Nephron progenitor cell (in vitro differentiated cells): Measurements from ENCODE around the gene SOCS7.
A peak's percentile ranks its signal among the peaks of the same experiment; 100 is the strongest.

Source experiments
- DNase-seq: peaks from one replicate; pipeline ENCODE4 v3.0.0; 2021
- H3K27ac Mint-ChIP-seq: 2 replicates; pipeline ENCODE4 v1.8.0; 2021; ENCODE audit warnings: mild to moderate bottlenecking, moderate library complexity, mixed read lengths
- H3K27me3 Mint-ChIP-seq: 2 replicates; pipeline ENCODE4 v1.8.0; 2021; ENCODE audit warnings: mild to moderate bottlenecking, low read depth, mixed read lengths; ENCODE audit not compliant: poor library complexity
- H3K36me3 Mint-ChIP-seq: 2 replicates; pipeline ENCODE4 v1.8.0; 2021; ENCODE audit warnings: low read depth, mixed read lengths
- H3K4me1 Mint-ChIP-seq: 2 replicates; pipeline ENCODE4 v1.8.0; 2021; ENCODE audit warnings: mixed read lengths
- H3K4me3 Mint-ChIP-seq: 2 replicates; pipeline ENCODE4 v1.8.0; 2021; ENCODE audit warnings: mild to moderate bottlenecking, moderate library complexity, mixed read lengths
- H3K9me3 Mint-ChIP-seq: 2 replicates; pipeline ENCODE4 v1.8.0; 2021; ENCODE audit warnings: mild to moderate bottlenecking, moderate library complexity, mixed read lengths
- CTCF ChIP-seq: fragments of 200-600 bp; sonication (generic); IDR thresholded peaks from 2 replicates; pipeline ENCODE4 v1.5.0; 2021; ENCODE audit warnings: antibody characterized with exemption

SOCS7 gene

DNA sequence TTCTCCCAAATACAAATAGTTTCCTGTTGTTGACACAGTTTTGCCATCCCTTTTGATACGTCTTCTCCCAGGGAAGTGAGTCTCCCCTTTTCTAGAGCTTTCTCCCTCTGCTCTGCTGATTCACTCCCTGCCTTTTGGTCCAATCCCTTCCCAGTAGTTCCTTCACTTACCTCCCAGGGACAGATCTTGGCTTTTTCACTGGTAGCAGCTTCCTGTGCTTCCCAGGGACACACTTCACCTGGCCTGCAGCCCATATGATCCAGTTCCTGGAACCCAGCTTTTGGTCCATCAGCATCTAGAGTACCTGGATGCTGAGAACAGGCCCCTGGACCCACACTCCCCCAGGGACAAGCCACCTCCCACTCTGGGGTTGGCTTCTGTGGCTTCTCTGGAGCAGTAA lies 23.7 kb upstream of the SOCS7 start:
- no peak overlapping the region for H3K4me3 Mint-ChIP-seq
- TF ChIP-seq CTCF = no peak
- H3K36me3 Mint-ChIP-seq = peaks cover 3% of the 10 kb centered on the region
- no peak for DNase-seq
- peaks cover 62% of the 10 kb centered on the region for H3K4me1 Mint-ChIP-seq
- H3K27ac Mint-ChIP-seq = peak overlapping the region; percentile 31
- peaks cover 13% of the 10 kb centered on the region for H3K27me3 Mint-ChIP-seq
- no peaks in the 10 kb centered on the region for H3K9me3 Mint-ChIP-seq

GRCh38 chr17:38328620-38329019 lies 23.0 kb upstream of the SOCS7 start:
- DNase-seq = no peak
- Mint-ChIP-seq H3K4me1 (peaks cover 66% of the 10 kb centered on the region), H3K9me3 (no peaks in the 10 kb centered on the region), H3K4me3 (no peak overlapping the region), H3K27me3 (peaks cover 17% of the 10 kb centered on the region), H3K27ac (no peak overlapping the region), H3K36me3 (no peaks in the 10 kb centered on the region)
- no peak for TF ChIP-seq CTCF

DNA sequence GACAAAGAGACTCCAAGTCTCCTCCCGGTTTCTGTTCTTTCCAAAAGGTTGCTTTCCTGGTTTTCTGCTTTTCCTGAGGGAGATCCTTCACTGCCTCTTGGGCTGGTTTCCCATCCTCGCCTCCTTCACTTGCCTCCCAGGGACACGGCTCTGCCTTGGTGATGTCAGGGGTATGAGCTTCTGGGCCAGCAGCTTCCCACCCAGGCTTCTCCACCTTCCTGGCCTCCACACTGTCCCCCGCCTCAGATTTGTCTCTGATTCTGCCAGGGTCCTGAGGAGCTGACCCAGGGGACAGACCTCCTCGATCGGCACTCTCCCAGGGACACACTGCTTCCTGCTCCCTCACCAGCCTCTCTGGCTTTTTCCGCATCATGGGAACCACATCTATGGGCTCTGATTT lies 22.4 kb upstream of the SOCS7 start:
- H3K4me3 Mint-ChIP-seq = no peak overlapping the region
- no peaks in the 10 kb centered on the region for H3K36me3 Mint-ChIP-seq
- no peak for DNase-seq
- peak overlapping the region; percentile 82 for H3K27ac Mint-ChIP-seq
- peaks cover 17% of the 10 kb centered on the region for H3K27me3 Mint-ChIP-seq
- no peak for TF ChIP-seq CTCF
- H3K9me3 Mint-ChIP-seq = no peaks in the 10 kb centered on the region
- peaks cover 61% of the 10 kb centered on the region for H3K4me1 Mint-ChIP-seq

DNA sequence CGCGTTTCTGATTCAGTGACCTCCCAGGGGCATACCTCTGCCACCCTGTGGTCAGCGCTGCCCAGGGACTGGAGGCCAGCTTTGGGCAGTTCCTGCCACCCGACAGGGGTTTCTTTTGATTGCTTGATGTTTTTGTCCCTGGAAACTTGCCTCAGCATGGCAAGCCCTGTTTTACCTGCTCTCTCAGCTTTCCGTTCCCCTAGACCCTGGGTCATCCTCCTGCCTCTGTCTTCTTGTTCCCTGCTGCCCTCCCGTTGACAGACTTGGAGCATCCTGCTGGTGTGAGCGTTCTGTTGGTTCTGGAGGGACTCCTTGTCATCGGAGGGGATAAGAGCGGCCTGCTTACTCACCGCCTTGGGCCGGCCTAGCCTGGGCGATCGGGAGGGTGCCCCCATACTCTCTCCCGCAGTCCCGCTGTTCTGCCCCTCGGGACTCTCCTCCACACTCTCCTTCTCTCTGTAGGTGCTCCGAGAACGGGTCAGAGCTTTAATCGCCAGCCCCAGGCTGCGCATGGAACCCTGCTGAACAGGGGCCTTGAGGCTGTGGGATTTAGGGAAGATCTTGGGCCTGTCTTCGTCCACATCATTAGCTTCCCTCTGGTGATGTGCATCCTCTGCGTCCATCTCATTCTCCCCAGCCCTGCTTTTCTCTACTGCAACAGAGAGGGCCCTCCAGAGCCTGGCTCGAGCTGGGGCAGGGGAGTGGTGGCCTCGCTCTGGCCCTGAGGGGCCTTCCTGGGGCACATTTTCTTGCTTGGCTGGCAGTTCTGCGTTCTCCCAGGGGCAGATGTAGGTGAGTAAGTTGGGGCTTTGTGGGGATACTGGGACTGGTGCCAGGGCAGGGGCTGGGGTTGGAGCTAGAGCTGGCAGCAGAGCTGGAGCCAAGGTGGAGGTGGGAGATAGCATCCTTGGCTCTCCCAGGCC lies 21.6 kb upstream of the SOCS7 start:
- TF ChIP-seq CTCF = no peak
- Mint-ChIP-seq H3K4me3 (no peak overlapping the region), H3K9me3 (no peaks in the 10 kb centered on the region), H3K36me3 (no peaks in the 10 kb centered on the region), H3K27ac (peak overlapping the region; percentile 82), H3K4me1 (peaks cover 55% of the 10 kb centered on the region), H3K27me3 (peaks cover 20% of the 10 kb centered on the region)
- no peak for DNase-seq

DNA sequence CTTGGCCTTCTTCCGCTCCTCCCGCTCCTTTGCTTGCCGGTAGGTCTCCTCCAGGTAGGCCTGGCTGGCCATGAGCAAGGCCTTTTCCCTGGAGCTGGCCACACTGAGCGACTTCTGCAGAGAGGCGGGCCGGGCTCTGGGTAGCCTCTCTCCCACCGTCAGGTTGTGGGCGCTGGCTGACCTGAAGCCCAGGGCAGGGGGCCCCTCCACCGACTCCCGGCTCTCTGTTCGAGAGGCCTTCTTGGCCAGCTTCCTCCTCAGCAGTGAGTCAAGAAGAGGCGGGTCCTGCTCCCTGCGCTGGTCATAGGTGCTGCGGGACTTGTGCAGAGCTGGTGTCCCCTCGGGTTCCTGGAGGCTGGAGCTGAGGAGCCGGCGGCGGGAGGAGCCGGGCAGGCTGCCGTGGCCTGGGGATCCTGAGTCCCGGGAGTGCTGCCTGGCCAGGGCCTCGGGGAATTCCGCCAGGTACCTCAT lies 20.7 kb upstream of the SOCS7 start:
- Mint-ChIP-seq H3K9me3 (no peaks in the 10 kb centered on the region), H3K4me3 (no peak overlapping the region), H3K36me3 (no peaks in the 10 kb centered on the region), H3K27ac (no peak overlapping the region), H3K4me1 (peaks cover 46% of the 10 kb centered on the region), H3K27me3 (peaks cover 24% of the 10 kb centered on the region)
- no peak for TF ChIP-seq CTCF
- no peak for DNase-seq

DNA sequence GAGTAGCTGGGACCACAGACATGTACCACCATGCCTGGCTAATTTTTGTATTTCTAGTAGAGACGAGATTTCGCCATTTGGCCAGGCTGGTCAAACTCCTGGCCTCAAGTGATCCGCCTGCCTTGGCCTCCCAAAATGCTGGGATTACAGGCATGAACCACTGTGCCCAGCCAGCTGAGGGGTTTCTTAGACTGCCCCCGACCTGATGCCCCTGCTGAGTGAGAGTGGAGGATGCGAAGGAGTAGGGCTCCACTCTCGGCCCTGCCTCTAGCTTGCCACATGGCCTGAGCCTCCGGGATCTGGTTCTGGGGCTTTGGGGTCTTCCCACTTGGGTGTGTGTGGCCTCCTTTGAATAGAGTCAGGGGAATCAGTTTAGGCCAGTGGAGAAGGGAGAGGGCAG lies 18.9 kb upstream of the SOCS7 start:
- no peak for TF ChIP-seq CTCF
- Mint-ChIP-seq H3K9me3 (no peaks in the 10 kb centered on the region), H3K4me3 (no peak overlapping the region), H3K27ac (no peak overlapping the region), H3K4me1 (peaks cover 36% of the 10 kb centered on the region), H3K27me3 (peaks cover 22% of the 10 kb centered on the region), H3K36me3 (no peaks in the 10 kb centered on the region)
- DNase-seq = no peak
